GM19193 (cell line): ENCODE measurements around the gene ZNF677.
"Not testable (repeated sequence)": the region's sequence is repeated elsewhere in the genome, so short reads cannot be mapped to it uniquely, and the experiment has no call there.

Experiments
- POLR2A ChIP-seq: IDR thresholded peaks from 4 replicates; pipeline ENCODE4 v1.6.1; 2011; ENCODE audit not compliant: insufficient read depth, insufficient read length; ENCODE audit errors: extremely low read depth

Gene ZNF677

GRCh38 chr19:53254411-53255341, at the start of gene ZNF677:
ZNF677 (minus strand) TSS chr19:53254873; CDS start chr19:53251550, 3,323 bp downstream.
- no peak for TF ChIP-seq POLR2A

DNA sequence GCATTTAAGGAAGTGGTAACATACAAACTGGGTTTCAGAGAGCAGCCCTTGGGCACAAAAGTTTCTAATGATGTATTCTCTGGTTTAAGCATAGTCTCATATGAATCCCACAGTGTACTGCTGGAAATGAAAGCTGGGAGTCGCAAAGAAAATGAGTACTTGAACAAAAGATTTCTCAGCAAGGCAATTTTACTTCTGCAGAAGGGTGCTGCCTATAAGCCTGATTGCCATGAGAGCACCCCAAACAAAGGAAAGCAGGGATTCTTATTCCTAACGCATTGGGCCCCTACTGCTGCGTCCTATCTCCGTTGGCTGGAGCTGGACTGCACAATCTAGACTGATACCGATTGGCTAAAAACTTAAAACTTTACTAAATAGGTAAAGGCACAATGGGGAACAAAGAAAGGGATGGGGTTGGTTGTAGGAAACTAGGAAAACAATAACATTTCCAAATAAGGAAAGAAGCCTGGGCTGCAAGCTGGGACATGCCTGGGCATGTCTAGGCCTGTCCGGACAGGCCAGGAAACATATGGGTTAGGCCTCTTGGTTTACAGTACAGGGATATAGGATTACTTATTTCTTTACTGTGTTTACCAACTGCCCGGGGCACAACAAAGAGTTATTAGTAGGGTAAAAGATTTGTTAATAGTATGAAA, 40.2 kb upstream of the ZNF677 start:
- no peak for TF ChIP-seq POLR2A

DNA sequence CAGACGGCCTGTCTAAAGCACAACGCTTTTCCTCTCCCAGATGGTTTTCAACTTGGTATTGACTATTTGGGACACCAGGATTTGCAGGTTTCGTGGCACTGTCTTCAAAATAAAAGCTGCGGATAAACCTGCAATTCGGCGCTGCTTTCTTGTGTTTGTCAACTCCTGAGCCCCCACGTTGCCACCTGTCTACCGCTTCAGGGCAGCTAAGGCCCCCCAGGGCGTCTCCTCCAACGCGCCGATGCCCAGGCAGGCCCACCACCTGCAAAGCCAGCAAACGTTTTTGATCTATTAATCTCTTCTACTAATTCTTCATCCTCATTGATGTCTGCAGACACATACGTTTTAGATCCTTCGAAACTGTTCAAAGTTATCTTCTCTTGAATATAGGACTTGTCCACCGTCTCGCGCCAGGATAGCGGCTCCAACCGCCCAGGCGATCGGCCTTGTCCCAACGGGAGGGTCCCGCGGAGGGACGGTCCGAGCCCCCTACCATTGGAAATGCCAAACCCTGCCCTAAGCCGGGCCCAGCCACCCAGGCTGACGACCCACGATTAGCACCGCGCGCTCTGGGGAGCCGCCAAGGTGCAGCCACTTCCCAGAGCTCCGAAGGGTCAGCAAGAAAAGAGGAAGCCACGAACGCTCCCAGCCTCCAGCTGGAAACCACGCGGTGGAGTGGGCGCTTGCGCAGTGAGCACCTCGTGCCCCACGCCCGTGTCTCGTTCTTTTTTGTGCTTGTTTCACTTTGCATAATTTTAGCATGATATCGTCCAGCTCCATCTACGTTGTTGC, 36.3 kb upstream of the ZNF677 start:
- TF ChIP-seq POLR2A: no peak

- no peak for TF ChIP-seq POLR2A
Measured at GRCh38 chr19:53285087-53285486, 30.4 kb upstream of the ZNF677 start.

DNA sequence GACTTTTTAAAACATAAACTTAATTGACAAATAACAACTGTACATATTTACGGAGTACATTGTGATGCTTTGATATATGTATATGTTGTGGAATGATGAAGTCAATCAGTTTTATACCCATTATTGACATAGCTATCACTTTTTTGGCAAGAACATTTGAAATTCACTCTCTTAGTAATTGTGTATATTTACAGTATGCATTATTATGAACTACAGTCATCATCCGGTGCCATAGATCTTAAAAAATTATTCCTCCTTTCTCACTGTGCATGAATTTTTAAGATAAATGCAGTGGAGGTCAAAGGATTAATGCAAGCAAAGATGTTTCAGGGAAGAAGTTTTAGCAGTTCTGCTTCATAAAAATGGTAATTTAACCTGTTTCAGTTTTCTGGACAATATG, 20.8 kb upstream of the ZNF677 start:
- no peak for TF ChIP-seq POLR2A

- TF ChIP-seq POLR2A: no peak
Measured at GRCh38 chr19:53272044-53272443, 17.4 kb upstream of the ZNF677 start.

DNA sequence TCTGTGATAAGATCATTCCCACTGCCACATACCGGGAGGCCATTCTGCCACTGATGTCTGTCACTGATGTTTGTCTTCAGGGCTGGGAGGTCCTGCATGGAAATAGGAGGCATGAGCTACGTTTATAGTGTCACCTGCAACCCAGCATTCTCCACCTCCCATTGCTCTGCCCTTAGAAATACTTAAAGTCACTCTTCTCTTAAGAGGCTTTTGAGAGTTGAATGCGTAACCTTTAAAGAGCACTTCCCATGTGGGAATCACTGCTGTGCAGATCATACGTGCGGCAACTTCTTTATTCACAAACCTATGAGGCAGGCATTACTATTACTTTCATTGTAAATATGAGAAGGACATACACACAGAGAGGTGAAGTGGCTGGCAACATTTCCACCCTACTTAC, 12.9 kb upstream of the ZNF677 start, which contains the start of gene VN1R4:
VN1R4 (minus strand) TSS at position 101 of the 400 bp plus-strand sequence; CDS start at position 43, 58 bp downstream.
- not testable (repeated sequence) for TF ChIP-seq POLR2A

DNA sequence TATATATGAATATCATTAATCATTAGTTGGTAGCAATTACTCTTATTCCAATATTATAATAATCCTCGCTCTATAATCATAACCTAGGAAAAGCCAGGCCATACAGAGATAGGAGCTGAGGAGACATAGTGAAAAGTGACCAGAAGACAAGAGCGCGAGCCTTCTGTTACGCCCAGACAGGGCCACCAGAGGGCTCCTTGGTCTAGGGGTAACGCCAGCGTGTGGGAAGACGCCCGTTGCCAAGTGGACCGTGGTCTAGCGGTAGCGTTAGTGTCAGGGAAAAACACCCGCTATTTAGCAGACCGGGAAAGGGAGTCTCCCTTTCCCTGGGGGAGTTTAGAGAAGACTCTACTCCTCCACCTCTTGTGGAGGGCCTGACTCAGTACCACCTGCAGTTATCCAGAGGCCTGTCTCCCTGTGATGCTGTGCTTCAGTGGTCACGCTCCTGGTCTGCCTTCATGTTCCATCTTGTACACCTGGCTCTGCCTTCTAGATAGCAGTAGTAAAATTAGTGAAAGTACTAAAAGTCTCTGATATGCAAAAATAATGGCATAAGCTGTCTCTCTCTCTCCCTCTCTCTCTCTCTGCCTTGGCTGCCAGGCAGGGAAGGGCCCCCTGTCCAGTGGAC, 3.2 kb upstream of the ZNF677 start, which contains the start of gene VN1R2:
VN1R2 (plus strand) TSS at position 578 of the 628 bp plus-strand sequence. CDS start 84 bp downstream, outside the sequence.
- TF ChIP-seq POLR2A: not testable (repeated sequence)

GRCh38 chr19:53246498-53246897, 8.2 kb downstream of the ZNF677 start:
- no peak for TF ChIP-seq POLR2A

DNA sequence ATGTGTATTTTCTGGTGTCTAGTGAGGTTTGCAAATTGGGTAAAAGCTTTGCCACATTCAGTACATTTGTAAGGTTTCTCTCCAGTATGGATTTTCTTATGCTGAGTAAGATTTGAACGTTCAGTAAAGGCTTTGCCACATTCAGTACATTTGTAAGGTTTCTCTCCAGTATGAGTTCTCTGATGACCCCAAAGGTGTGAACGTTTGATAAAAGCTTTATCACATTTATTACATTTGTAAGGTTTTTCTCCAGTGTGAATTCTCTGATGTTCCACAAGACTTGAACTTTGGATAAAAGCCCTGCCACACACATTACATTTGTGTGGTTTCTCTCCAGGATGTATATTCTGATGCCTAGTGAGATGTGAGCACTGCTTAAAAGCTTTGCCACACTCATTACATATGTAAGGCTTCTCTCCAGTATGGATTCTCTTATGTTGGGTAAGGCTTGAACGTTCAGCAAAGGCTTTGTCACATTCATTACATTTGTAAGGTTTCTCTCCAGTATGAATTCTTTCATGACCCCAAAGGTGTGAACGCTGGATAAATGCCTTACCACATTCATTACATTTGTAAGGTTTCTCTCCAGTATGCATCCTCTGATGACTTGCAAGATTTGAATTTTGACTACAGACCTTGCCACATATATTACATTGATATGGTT, 17.4 kb downstream of the ZNF677 start:
- TF ChIP-seq POLR2A: no peak

GRCh38 chr19:53224606-53225005, 30.1 kb downstream of the ZNF677 start:
- TF ChIP-seq POLR2A: no peak

- TF ChIP-seq POLR2A: no peak
Measured at GRCh38 chr19:53212703-53213320, 41.9 kb downstream of the ZNF677 start.

GRCh38 chr19:53196777-53197396, 57.8 kb downstream of the ZNF677 start:
- TF ChIP-seq POLR2A: peak; percentile 66
